ENCODE results near the gene HOXB7. TPM values are rescaled to one million over a fixed set of nuclear protein-coding genes. Genes with fewer than 3 reads are reported as not detected.

The HOXB7 gene
- total RNA-seq, 1 donor from 2014 or later, result 0.92 TPM

DNA sequence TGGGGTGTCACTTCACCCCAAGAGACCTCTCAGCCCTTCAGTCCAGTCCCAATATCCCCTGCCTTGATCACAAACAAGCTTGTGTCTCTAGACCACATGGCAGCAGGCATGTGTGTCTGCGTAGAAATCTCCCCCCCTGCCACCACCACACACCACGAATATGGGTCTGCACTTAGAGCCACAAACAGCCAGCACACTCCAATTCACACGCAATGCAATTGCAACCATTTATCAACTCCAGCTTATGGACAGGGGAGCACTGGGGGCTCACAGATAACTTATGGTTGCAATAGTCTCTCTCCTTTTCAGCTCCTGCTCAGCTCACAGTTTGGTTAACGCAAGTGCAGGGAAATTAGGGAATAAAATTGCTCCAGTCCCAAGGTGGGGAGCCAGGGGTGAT is 12.8 kb upstream of the HOXB7 start:
- DNase-seq (ENCODE audit: low spot score), result no peak

DNA sequence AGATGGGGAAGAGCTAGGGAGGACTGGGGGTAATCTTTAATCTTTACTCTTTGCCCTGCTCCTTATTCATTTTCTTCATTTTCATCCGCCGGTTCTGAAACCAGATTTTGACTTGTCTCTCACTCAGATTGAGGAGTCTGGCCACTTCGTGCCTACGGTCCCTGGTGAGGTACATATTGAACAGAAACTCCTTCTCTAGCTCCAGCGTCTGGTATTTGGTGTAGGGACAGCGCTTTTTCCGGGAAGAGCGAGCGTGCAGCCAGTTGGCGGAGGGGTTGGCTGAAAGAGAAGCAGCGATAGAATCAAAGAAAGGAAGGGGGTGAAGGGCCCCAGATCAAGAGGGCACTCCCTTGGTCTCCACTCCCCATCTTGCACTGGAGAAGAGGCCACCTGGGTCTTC is 12.0 kb upstream of the HOXB7 start:
- DNase-seq (ENCODE audit: low spot score), result no peak

DNA sequence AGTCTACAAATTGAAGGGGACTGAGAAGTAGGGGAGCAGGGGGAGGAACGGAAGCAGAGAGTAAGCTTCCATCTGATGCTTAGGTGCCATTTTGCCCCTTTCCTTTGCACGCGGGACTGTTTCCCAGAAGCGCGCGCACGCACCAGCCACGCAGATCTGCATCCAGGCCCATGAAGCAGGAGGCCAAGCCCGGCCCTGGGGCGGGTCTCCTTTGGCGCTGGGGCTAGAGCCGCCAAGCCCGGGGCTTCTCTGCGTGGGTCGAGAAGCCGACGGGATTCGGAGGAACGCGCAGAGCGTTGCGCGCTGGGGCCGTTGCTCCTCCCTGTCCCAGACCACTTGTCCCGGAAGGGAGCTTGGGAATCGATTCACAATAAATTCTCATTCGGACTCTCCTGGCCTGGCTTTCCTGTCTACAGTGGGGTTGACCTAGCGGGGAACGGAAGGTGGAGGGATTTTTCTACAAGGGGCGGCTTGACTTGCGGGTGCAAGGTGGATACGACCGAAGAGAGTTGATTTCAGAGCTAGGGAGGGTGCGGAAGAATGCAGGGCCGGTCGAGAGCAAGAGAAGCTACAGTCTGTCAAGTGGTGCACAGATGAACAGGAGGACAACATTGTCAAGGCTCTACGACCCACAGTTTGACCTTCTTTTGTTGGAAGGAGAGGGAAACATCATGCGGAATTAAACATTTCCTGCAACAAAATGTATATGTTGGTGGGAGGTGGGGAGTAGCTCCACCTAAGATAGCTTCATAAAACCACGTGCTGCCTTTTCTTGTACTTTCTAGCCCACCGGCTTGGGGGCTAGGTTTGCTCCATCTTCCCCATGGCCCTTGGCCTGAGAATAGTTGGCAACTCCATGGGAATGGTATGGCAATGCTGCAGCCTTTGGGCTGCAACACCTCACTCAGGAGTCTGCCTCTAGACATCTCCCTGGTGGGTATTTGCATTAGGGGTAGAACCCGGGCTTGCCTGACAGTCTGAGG is 10.9 kb upstream of the HOXB7 start:
- DNase-seq (ENCODE audit: low spot score), result no peak

DNA sequence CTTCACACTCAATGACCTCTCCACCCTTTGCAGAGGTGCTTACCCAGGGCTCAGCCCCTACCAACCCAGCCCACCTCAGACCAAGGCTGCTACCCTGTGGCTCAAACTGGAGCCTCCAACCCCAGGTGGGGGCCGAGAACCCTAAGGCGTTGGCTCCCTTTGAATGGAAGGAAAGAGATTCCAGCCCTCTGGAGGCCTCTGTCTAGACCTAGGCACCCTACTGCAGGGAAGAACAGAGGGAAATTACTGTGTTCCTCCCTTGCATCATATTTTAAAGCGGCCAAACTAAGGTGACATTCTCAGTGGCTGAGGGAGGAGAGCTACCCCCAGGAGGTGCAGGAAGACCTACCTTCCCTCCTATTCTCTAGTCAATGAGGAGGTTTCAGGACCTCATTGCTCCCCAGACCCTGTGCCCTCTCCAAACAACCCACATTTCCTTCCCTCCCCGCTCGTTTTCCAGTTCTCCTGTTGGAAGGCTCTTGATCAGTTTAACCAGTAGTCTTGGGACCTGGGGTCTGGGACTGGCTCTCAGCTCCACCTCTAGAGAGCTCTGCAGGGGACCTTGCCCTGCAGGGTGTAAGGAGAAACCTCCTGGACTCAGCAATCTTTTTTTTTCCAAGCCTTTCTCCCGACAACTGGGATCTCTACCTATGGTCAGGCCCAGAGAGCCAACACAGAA is 9.8 kb upstream of the HOXB7 start:
- no peak for DNase-seq (ENCODE audit: low spot score)

DNA sequence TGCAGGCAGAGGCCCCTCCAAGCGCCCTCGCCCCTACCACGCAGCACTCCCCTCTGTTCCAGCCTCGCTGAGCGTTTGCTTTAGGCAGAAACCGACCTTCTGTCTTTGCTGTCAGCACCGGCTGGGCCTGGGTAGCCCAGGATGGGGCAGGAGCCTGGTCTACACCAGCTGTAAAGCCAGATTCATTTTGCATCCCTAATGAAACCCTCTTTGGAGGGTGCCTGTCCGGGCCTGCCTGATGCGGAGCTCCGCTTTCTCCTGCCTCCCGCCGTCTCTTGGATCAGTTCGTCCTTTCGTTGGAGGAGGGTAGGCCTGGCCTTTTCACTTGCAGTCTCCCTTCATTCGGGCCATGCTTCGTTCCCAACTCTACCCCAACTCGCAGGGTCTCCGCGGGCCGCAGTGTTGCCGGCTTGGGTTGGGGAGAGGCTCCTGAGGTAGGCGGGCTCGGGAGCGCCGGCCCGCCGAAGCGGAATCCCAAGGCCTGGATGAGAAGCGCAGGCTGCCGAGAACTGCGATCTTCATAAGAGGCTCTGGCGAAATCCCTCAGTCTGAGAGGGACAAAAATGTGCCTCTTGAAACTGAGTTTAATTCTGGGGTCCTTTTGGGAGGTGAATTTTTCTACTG is 9.1 kb upstream of the HOXB7 start:
- DNase-seq (ENCODE audit: low spot score), result no peak

DNA sequence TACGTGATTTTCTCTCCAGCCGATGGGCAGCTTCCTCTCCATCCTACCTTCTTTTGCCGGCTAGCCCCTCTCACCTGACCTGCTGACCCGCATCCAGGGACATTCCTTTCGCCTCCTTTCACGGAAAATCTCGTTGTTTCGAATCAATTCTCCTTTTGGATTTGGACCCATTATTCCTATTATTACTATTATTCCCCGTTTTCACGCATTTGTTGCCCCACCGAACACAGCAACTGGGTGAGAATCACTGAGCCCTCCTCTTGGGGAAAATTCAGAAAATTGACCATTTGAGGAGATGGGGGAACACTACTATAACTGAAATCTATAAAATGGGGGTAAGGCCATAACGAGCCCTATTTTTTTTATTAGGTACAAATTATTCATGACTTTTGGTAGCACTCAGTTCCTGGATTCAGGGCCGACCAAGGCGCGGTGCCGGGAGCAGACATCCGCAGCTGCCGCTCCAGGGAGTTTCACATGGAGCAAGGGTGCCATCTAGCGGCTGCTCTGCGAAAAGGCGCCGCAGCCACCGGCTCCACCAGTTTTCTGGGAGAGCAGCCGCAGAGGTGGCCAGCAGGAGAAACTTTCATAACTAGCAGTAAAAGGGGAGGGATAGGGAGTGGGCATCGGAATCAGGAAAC is 7.6 kb upstream of the HOXB7 start:
- peak; percentile 89 for DNase-seq (ENCODE audit: low spot score)

DNA sequence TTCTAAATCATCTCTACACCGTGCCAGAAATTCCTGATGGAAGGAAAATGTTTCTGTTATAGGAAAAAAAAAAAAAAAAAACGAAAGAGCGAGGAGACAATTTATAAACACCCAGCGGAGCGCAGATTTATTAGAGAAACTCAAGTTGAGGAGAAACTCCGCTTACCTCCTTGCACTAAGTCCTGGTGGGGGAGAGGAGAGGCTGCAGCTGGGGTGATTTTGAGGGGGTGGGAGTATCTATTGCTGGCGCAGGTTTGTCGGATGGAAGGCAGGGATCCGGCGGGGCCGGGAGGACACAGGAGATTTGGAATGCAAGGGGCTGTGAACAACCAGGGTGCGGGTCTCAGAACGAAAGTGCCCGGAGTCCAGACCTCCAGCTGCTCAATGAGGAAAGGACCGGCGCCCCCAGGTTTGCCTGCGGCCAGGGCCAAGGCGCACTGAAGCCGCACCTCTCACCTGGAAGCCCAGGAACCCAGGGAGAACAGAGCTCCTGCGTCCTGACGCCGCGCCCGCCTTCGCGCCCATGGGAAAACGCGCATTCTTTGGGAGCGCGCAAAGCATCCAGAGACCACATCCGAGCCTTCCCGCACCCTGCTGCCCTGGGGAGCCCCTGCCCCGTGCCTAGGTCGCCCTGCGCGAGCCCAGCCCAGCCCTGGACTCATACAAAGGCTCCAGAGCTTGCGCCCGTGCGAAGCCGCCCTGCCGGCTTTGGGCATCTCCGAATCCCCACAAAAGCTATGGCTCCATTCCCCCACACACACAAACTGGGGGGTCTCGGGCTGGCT is 6.8 kb upstream of the HOXB7 start:
- DNase-seq (ENCODE audit: low spot score), result no peak

DNA sequence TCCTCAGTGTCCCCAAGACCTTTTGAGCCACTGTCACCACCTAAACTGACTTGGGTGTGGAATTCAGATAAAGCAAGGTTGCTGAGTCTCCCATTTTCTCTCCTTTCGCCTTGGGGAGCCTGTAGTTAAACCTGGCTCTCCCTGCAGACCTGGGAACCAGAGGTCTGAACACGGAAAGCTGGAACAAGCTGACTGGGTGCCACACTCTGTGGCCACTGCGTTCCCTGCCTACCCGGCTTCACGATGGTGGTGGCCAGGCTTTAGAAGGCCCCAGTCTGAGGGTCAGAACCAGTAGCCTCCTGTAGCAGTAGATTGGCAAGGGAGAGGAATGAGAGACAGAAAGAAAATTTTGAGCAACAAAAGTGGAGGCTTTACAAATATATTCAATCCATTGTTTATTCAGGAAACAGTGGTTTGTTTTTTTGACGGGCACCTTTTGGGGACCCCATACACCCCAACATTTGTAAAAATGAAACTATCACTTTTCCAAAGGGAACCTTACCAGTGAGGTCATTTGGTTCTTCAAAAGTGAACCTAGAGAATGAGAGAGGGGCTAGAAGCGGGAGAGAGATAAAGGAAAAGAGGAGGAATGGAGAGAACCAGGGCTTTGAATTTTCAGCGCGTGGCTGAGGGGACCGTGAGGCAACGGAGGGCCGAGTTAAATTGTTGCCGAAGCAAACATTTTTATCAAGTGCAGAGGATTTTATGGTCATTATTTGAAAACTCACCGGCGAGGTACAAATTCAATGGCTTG is 6.1 kb upstream of the HOXB7 start:
- no peak for DNase-seq (ENCODE audit: low spot score)

DNA sequence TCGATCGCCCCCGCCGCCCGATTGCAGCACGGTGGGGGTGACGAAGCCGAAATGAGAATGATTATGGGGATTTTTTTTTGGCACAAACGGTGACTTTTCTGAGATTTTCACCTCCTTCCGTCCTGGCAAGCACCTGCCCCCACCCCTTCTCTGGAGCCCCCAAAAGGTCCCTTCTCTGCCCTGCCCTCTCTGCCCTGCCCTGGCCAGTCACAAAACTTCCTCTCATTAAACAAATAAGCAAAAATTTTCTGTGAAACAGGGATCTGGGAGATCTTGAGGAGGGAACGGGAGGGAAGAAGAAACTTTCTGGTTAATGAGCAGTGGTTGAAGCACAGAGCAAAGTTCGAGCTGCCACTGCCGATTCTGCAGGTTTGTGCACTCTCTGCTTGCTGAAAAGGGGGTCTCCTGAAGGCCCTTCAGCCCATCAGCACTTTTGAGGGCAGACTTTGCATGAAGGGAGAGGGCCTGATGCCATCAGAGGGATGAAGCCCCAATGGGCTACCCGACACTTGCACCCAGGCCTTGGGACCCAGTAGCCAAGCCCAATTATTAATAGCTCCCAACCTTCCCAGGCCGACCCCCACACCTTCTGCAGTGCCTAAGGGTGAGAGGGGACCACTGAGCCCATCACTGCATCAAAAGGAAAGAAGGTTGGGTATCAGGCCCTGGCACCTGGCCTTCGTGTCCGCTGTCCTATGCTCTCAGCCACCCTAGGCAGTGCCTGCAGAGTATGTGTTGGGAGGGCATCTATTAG is 5.3 kb upstream of the HOXB7 start:
- DNase-seq (ENCODE audit: low spot score), result no peak

DNA sequence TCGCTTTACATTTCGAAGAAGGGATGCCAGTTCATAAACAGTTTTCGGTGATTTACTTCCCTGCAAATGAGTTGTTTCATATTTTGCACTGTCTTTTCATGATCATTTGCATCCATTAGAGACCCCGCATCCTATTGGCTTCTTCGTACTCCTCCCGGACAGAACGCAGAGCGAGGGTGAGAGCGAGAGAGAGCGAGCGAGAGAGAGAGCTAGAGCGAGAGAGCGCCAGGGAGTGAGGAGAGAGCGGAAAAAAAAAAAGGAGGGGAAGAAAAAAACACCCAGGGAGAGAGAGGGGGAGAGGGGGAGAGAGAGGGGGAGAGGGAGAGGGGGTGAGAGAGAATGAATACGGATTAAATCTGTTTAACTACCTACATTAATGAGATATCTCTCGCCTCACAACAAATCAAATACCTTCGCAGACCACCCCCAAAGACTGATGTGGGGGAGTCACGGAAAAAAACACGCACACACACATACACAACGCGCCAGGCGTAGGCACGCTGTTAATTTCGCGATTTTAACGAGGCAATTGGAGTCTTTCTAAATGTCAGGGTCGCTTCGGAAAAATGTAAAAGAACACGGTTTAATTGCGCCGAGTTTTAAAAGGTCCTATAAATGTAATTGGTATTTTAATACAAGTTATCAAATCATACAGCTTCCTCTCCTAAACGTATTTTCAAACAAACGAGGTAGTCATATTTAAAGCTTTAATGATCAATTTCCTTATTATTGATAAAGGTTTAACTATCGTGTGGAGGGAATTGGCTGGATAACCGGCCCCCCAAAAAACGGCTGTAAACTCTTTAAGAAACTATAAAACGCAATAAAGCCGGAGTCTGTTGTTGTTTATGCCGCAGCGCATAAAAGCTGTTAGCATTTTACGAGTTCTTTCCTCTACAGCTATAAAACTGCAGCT is 4.5 kb upstream of the HOXB7 start, which contains the start of gene HOXB8:
TSS of gene HOXB8 (minus strand) at position 246 of the 916 bp plus-strand sequence. CDS start 588 bp downstream, outside the sequence.
- no peak for DNase-seq (ENCODE audit: low spot score)

DNA sequence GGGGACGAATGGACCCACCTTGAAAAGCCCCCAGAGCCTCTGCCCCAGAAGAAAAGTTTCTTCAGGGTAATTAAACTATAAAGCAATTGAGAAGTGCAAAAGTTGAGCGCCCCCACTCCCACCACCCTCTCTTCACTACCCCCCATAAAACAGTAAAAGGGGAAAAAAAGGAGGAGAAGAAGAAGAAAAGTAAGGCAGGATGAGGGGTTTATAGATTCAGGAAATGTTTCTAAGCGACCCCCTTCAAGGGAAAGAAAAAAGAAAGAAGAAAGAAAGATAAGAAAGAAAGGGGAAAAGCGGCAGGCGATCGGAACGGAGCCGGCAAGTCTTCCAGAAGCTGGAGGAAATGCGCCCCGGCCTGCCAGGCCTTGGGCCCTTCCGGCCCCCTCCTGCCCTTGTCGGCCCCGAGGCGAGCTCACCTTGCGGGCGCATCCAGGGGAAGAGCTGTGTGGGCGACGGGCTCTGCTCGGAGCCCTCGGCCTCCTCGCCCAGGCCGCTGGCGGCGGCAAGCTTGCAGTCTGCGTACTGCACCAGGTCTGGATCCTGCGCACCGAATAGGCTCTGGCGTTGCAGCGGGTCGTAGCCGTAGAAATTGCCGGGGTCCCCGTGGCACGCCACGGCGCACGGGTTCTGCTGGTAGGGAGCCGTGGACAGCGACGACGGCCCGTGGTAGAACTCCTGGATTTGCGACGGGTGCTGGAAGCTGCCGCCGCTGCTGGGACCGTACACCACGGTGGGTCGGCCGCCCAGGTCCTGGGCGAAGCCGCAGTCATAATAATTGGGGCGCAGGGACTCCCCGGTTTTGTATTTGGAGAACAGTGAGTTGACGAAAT is 3.3 kb upstream of the HOXB7 start:
- DNase-seq (ENCODE audit: low spot score), result no peak

DNA sequence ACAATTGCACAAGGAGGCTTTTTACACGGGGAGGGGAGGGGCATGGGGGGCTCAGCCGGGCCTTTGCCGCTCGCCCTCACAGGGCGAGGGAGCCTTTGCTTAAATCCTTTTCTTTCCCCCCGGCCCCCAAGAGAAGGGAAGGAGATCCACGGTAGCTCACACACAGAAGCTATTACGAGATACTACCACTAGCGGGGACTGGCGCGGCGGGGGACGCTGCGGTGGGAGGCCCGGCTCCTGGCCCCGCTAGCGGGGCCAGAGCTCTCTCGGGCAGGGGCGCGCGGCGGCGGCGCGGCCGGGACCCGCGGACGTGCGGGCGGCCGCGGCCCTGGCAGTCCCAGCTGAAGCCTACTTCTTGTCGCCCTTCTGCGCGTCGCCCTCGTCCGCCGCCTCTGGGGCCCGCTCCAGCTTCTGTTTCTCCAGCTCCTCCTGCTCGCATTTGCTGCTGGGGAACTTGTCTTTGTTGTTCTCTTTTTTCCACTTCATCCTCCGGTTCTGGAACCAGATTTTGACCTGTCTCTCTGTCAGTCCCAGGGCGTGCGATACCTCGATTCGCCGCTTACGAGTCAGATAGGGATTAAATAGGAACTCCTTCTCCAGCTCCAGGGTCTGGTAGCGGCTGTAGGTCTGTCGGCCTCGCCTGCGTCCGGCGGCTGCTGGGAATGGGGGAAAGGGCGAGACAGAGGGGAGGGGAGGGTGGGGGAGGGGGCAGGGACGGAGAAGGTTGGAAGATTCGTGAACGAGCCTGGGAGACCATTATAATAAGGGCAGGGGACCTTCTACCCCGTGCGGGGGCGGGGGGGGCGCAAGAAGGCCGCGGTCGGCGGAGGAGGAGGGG is 2.3 kb upstream of the HOXB7 start:
- no peak for DNase-seq (ENCODE audit: low spot score)

DNA sequence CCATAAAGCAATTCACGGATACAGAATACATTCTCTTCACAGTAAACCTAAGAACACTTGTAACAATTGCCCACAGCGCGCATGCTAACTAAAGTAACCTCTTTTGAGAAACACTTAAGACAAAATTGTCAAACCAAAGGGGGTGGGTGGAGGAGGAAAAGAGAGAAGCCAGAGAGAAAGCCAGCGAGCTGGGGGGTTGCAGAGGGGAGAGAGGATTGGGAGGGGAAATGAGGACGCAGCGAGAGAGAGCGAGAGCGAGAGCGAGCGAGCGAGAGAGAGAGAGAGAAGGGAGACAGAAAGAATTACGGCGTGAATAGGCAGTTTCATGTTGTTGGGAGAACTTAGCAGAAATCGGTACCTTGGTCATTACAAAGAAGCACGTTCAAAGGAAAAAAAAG is 1.6 kb upstream of the HOXB7 start:
- DNase-seq (ENCODE audit: low spot score), result no peak

DNA sequence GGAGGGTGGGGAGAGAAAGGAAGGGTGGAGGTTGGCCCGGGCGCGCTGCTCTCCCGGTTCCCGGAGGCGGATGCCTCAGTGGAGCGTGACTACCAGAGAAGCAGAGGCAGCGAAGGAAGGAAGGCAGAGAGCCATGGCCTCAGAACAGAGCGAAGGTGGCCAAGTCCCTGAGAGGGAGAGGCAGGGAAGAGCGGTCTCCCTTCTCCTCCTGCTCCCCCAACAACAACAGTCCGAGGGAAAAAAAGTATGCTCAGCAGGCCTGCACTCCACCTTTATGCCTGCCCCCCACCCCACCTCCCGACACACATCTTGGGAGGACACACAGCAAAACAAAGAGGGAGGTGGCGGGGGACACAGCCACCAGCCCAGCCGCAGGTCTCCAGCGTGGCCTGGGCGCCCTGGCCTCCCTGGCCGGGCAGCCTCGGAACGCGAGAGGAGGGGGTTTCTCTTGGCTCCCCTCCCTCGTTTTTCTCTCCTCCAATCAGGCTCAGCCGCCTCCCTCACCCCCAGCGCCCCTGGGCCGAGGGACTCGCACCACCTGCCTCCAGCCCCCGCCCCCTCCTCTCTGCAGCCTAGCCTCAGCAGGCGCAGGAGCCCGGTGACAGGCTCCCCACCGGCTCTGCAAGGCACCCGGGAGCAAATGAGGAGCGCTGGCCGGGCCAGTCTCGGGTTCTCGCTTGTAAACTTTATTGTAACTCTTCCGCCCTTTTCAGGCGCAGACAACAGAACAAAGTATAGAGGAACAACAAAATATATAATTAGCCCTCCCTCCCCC is 1.1 kb upstream of the HOXB7 start:
- DNase-seq (ENCODE audit: low spot score), result no peak

DNA sequence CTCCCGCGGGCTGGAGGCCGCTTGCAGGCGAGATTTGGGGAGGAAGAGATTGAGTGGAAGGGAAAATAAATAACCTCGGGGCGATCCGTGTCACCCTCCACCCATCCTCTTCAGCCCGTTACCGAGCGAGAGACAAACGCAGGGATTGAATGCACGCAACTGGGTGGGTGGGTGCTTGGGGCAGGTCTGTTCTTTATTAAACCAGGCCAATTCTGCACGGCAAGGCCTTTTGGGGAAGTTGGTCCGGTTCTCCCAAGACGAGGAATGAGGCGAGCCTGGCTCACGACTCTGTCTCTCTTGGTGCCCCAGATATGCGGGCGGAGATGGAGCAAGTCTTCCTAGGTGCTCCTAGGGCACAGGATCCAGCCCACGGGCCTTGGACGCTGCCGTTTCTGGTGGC is 396 bp upstream of the HOXB7 start:
- DNase-seq (ENCODE audit: low spot score), result no peak

DNA sequence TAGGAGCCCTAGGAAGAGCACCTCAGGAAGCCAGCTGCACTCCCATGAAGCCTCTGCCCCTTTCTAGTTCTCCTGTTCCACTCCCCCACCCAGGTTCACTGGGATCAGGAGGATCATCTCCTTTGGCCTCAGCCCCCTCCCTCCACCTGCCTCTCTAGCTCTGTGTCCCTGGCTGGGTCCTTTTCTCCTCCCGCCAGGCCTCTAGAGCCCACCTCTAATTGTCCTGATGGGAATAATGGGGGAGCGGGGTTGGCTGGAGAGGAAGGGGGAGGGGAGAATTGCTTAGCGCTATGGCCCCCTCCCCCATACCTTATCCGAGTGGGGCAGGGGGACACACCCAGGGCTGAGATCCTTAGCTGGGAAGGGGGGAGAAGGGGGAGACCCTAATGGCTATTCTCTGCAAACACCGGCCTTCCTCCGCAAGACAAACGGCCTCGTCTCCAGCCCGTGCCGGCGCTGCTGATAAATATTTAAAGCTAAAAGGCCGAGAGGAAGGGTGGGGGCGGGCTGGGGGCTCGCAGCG is 997 bp downstream of the HOXB7 start:
- DNase-seq (ENCODE audit: low spot score), result no peak
